SK-N-SH (cell line): Measurements from ENCODE around the gene ADGRG2.

Experiments
- MAX ChIP-seq: IDR thresholded peaks from 2 replicates; pipeline ENCODE4 v1.4.0; 2012; ENCODE audit warnings: low read depth
- MXI1 ChIP-seq: IDR thresholded peaks from 2 replicates; pipeline ENCODE4 v1.6.1; 2012; ENCODE audit warnings: mild to moderate bottlenecking, low read depth, low read length, improper control_type of control experiment
- REST ChIP-seq: IDR thresholded peaks from 2 replicates; pipeline ENCODE4 v1.6.1; 2012; ENCODE audit warnings: mild to moderate bottlenecking, low read depth, low read length, moderate library complexity
- RFX5 ChIP-seq: IDR thresholded peaks from 2 replicates; pipeline ENCODE4 v1.6.1; 2012; ENCODE audit warnings: mild to moderate bottlenecking, improper control_type of control experiment, low read length
- SIN3A ChIP-seq: IDR thresholded peaks from 2 replicates; pipeline ENCODE4 v1.6.1; 2012; ENCODE audit warnings: low read depth, mild to moderate bottlenecking, low read length, moderate library complexity, borderline replicate concordance
- TEAD4 ChIP-seq: IDR thresholded peaks from 2 replicates; pipeline ENCODE4 v1.4.0; 2012; ENCODE audit warnings: mild to moderate bottlenecking, borderline replicate concordance; ENCODE audit not compliant: insufficient read depth
- YY1 ChIP-seq: IDR thresholded peaks from 2 replicates; pipeline ENCODE4 v1.4.0; 2012; ENCODE audit warnings: low read depth, mild to moderate bottlenecking
- TF ChIP-seq, protein P1 (sequence below): fragments of 200-600 bp; sonication (generic); IDR thresholded peaks from 2 replicates; pipeline ENCODE4 v1.6.1; 2017; ENCODE audit warnings: antibody characterized with exemption, mild to moderate bottlenecking, moderate library complexity
- TF ChIP-seq, protein P2 (sequence below): IDR thresholded peaks from 2 replicates; pipeline ENCODE4 v1.4.0; 2012; ENCODE audit warnings: low read depth, borderline replicate concordance

- TF ChIP-seq SIN3A (no peak), TEAD4 (no peak), YY1 (no peak), MXI1 (no peak), MAX (no peak), REST (no peak), RFX5 (no peak)
- TF ChIP-seq, protein P1, sequence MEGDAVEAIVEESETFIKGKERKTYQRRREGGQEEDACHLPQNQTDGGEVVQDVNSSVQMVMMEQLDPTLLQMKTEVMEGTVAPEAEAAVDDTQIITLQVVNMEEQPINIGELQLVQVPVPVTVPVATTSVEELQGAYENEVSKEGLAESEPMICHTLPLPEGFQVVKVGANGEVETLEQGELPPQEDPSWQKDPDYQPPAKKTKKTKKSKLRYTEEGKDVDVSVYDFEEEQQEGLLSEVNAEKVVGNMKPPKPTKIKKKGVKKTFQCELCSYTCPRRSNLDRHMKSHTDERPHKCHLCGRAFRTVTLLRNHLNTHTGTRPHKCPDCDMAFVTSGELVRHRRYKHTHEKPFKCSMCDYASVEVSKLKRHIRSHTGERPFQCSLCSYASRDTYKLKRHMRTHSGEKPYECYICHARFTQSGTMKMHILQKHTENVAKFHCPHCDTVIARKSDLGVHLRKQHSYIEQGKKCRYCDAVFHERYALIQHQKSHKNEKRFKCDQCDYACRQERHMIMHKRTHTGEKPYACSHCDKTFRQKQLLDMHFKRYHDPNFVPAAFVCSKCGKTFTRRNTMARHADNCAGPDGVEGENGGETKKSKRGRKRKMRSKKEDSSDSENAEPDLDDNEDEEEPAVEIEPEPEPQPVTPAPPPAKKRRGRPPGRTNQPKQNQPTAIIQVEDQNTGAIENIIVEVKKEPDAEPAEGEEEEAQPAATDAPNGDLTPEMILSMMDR: no peak
- TF ChIP-seq, protein P2, sequence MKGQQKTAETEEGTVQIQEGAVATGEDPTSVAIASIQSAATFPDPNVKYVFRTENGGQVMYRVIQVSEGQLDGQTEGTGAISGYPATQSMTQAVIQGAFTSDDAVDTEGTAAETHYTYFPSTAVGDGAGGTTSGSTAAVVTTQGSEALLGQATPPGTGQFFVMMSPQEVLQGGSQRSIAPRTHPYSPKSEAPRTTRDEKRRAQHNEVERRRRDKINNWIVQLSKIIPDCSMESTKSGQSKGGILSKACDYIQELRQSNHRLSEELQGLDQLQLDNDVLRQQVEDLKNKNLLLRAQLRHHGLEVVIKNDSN: no peak
Observed at GRCh38 chrX:18973527-18974192, 148.6 kb downstream of the ADGRG2 start.
